ENCODE measurements around the gene WDFY4.

Gene WDFY4

GRCh38 chr10:48780341-48780740 lies 95.7 kb downstream of the WDFY4 start:
- Histone ChIP-seq H3K4me2 (ENCODE audit: low read length) (no peak overlapping the region), H3K4me3 (ENCODE audit: low read length) (no peak overlapping the region), H3K27me3 (ENCODE audit: control insufficient read depth, insufficient read depth, low read length) (peaks cover 19% of the 10 kb centered on the region), H3K9me3 (replicated peaks; ENCODE audit: low read length) (no peaks in the 10 kb centered on the region), H3K9ac (ENCODE audit: low read depth, low read length) (no peak overlapping the region), H3K4me1 (ENCODE audit: control insufficient read depth, insufficient read depth, low read length) (no peaks in the 10 kb centered on the region), H3K36me3 (ENCODE audit: insufficient read depth, low read length) (no peaks in the 10 kb centered on the region)

DNA sequence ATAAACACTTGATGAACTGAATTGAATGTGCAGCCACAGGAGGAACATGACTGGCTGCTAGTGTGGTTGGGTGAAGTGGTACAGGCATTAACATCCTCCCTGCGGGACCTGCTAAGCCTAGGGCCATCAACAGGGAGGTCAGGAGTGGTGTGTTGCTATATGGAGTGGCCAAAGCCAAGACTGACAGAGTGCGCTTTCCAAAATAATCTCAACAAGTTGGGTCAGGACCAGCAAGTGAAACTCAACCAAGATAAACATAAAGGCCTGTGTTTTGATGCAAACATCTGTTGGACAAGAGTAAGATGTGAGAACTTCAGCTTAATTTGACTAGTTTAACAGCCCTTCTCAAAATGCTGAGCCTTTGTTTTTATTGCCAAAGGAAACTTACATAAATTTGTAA lies 97.7 kb downstream of the WDFY4 start:
- Histone ChIP-seq H3K36me3 (ENCODE audit: insufficient read depth, low read length) (no peaks in the 10 kb centered on the region), H3K4me2 (ENCODE audit: low read length) (no peak overlapping the region), H3K4me1 (ENCODE audit: control insufficient read depth, insufficient read depth, low read length) (no peaks in the 10 kb centered on the region), H3K27me3 (ENCODE audit: control insufficient read depth, insufficient read depth, low read length) (peaks cover 15% of the 10 kb centered on the region), H3K9me3 (replicated peaks; ENCODE audit: low read length) (no peaks in the 10 kb centered on the region), H3K9ac (ENCODE audit: low read depth, low read length) (no peak overlapping the region), H3K4me3 (ENCODE audit: low read length) (no peak overlapping the region)

- no peak overlapping the region for H3K9ac ChIP-seq (ENCODE audit: low read depth, low read length)
- H3K4me1 ChIP-seq (ENCODE audit: control insufficient read depth, insufficient read depth, low read length), result no peaks in the 10 kb centered on the region
- H3K27me3 ChIP-seq (ENCODE audit: control insufficient read depth, insufficient read depth, low read length), result peaks cover 16% of the 10 kb centered on the region
- H3K36me3 ChIP-seq (ENCODE audit: insufficient read depth, low read length), result no peaks in the 10 kb centered on the region
- H3K9me3 ChIP-seq (replicated peaks; ENCODE audit: low read length), result no peaks in the 10 kb centered on the region
- no peak overlapping the region for H3K4me3 ChIP-seq (ENCODE audit: low read length)
- no peak overlapping the region for H3K4me2 ChIP-seq (ENCODE audit: low read length)
Measured at GRCh38 chr10:48784031-48784430, 99.4 kb downstream of the WDFY4 start.

DNA sequence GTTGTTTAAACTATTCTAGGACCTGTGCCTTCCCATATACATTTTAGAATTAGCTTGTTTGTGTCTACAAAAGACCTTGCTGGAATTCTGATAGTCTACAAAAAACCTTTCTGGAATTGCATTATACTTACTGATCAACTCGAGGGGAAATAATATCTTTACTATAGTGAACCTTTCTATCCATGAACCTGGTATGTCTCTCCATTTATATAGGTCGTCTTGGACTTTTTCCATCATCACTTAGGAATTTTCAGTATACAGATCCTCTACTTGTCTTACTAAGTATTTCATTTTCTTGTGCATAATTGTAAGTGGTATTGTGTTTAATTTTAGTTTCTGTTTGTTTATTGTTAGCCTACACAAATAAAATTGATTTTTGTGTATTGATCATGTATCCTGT lies 101.1 kb downstream of the WDFY4 start:
- Histone ChIP-seq H3K9ac (ENCODE audit: low read depth, low read length) (no peak overlapping the region), H3K4me3 (ENCODE audit: low read length) (no peak overlapping the region), H3K4me1 (ENCODE audit: control insufficient read depth, insufficient read depth, low read length) (no peaks in the 10 kb centered on the region), H3K4me2 (ENCODE audit: low read length) (no peak overlapping the region), H3K27me3 (ENCODE audit: control insufficient read depth, insufficient read depth, low read length) (peaks cover 31% of the 10 kb centered on the region), H3K36me3 (ENCODE audit: insufficient read depth, low read length) (no peaks in the 10 kb centered on the region), H3K9me3 (replicated peaks; ENCODE audit: low read length) (no peaks in the 10 kb centered on the region)

DNA sequence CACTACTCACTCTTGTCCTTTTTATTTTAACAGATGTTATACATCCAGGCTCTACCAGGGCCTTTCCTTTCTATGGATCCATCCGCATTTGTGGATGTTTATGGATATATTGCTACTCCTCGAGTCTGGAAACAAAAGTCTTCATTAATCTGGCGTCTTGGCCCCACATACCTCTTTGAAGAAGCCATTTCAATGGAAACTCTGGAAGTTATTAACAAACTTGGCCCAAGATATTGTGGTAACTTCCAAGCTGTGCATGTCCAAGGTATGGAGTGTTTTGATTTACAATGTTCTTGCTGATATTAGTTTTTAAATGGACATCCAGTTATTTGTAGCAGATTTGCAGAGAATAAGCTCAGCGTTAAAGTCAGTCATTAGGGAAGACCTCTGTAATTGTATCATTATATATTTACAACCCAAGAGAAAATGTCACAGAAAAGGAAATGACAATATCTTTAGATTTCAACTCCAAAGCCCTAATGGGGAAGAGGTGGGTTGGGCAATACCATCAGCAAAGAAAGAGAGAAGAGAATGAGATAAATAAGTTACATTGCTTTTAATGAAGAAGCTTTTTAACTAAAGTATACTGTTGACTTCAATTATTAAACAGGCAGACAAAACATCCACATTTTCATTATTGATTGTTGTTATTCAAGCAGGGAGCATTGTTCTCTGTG lies 102.1 kb downstream of the WDFY4 start:
- H3K36me3 ChIP-seq (ENCODE audit: insufficient read depth, low read length), result no peaks in the 10 kb centered on the region
- no peaks in the 10 kb centered on the region for H3K4me1 ChIP-seq (ENCODE audit: control insufficient read depth, insufficient read depth, low read length)
- no peaks in the 10 kb centered on the region for H3K9me3 ChIP-seq (replicated peaks; ENCODE audit: low read length)
- H3K4me3 ChIP-seq (ENCODE audit: low read length), result no peak overlapping the region
- H3K4me2 ChIP-seq (ENCODE audit: low read length), result no peak overlapping the region
- no peak overlapping the region for H3K9ac ChIP-seq (ENCODE audit: low read depth, low read length)
- peaks cover 31% of the 10 kb centered on the region for H3K27me3 ChIP-seq (ENCODE audit: control insufficient read depth, insufficient read depth, low read length)

DNA sequence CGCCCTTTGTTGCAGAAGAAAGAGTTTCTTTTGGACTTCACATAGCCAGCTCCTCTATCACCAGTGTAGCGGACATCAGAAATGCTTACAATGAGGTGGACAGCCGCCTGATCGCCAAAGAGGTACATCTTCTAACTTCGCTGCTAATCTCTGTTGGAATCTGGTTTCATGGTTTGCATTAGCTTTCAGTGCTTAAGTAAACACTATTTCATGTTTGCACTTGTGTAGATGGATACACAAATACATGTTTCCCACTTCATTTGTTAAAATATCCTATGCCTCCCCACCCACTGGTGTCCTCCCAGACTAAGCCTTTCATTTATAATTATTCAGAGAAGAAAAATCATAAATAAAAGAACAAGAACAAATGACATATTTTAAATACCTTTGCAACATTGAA lies 103.9 kb downstream of the WDFY4 start:
- no peaks in the 10 kb centered on the region for H3K36me3 ChIP-seq (ENCODE audit: insufficient read depth, low read length)
- no peak overlapping the region for H3K4me3 ChIP-seq (ENCODE audit: low read length)
- H3K4me1 ChIP-seq (ENCODE audit: control insufficient read depth, insufficient read depth, low read length), result no peaks in the 10 kb centered on the region
- no peaks in the 10 kb centered on the region for H3K9me3 ChIP-seq (replicated peaks; ENCODE audit: low read length)
- H3K4me2 ChIP-seq (ENCODE audit: low read length), result no peak overlapping the region
- no peak overlapping the region for H3K9ac ChIP-seq (ENCODE audit: low read depth, low read length)
- peaks cover 21% of the 10 kb centered on the region for H3K27me3 ChIP-seq (ENCODE audit: control insufficient read depth, insufficient read depth, low read length)

DNA sequence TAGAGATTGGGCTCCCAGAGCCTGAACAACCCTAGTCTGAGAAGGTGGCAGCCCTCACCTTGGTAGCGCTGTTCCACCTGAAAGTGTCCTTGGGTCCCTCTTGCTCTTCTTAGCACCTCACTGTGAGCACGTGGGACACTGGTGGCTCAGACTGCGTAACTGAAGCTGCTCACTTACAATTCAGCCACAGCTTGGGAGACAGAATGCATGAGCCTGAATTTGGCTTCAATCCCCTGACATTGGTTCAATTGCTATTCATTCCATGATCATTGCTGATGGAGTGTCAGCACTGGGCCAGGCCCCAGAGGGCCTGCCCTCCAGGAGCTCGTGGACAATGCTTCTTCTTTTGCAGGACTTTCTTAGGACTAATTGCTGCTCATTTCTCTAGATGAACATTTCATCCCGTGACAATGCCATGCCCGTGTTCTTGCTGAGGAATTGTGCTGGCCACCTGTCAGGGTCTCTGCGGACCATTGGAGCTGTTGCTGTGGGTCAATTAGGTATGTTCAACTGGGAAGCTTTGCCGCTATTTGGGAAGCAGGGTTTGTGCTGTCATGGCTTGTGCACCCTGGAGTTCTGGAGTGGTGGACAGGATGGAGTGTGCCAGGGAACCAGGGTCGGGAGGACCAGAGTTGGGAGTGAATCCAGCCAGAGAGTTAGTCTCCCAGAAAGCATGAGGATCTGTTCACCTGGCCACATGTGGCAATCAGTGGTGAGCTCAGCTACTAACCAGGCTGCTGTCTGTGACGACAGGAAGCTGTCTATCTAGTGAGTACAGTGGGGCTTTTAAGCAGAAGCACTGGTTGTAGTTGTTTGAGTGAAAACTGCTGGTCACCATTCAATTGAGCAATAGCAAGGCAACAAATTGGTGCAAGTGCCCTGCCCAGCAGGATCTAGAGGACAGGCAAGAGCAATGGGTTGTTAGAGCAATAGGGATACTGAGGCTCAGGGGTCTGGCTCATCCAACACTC lies 105.1 kb downstream of the WDFY4 start:
- Histone ChIP-seq H3K9ac (ENCODE audit: low read depth, low read length) (no peak overlapping the region), H3K27me3 (ENCODE audit: control insufficient read depth, insufficient read depth, low read length) (peaks cover 26% of the 10 kb centered on the region), H3K9me3 (replicated peaks; ENCODE audit: low read length) (no peaks in the 10 kb centered on the region), H3K4me2 (ENCODE audit: low read length) (no peak overlapping the region), H3K4me1 (ENCODE audit: control insufficient read depth, insufficient read depth, low read length) (no peaks in the 10 kb centered on the region), H3K4me3 (ENCODE audit: low read length) (no peak overlapping the region), H3K36me3 (ENCODE audit: insufficient read depth, low read length) (no peaks in the 10 kb centered on the region)

- no peaks in the 10 kb centered on the region for H3K36me3 ChIP-seq (ENCODE audit: insufficient read depth, low read length)
- H3K4me3 ChIP-seq (ENCODE audit: low read length), result no peak overlapping the region
Measured at GRCh38 chr10:48790457-48791044, 105.9 kb downstream of the WDFY4 start.

DNA sequence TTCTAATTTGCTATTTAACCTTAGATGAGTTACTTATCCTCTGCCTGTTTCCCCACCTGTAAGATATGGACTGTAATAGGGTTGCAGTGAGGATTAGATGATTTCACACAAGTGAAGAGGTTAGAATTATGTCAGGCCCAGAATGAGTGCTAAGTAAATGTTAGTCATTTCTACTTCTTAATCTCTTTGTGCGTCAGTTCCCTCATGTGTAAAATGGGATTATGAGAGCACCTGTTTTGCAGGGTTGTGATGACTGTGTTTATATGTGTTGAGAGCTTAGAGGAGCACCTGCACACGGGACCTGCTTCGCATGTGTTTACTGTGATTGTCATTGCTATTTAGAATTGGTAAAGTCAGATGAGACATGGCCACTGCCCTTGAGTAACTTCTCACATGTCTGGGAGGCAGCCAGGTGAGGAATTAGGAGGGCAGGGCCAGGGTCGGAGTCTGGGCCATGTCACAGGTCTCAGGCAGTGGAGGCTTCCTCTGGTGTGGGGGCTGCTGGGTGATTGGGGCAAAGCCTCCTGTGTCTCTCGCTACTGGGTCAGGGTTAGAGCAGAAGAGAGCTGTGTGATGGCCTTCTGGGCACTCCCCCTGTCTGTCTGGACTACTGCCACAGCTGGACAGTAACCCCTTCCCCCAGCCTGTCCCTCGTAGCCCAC lies 106.7 kb downstream of the WDFY4 start:
- no peak overlapping the region for H3K9ac ChIP-seq (ENCODE audit: low read depth, low read length)
- H3K36me3 ChIP-seq (ENCODE audit: insufficient read depth, low read length), result no peaks in the 10 kb centered on the region
- H3K9me3 ChIP-seq (replicated peaks; ENCODE audit: low read length), result no peaks in the 10 kb centered on the region
- peaks cover 23% of the 10 kb centered on the region for H3K27me3 ChIP-seq (ENCODE audit: control insufficient read depth, insufficient read depth, low read length)
- no peak overlapping the region for H3K4me3 ChIP-seq (ENCODE audit: low read length)
- no peaks in the 10 kb centered on the region for H3K4me1 ChIP-seq (ENCODE audit: control insufficient read depth, insufficient read depth, low read length)
- H3K4me2 ChIP-seq (ENCODE audit: low read length), result no peak overlapping the region

More at GRCh38 chr10:48790457-48791044, 105.9 kb downstream of the WDFY4 start:
- Histone ChIP-seq H3K4me2 (ENCODE audit: low read length) (no peak overlapping the region), H3K9ac (ENCODE audit: low read depth, low read length) (no peak overlapping the region), H3K4me1 (ENCODE audit: control insufficient read depth, insufficient read depth, low read length) (no peaks in the 10 kb centered on the region), H3K9me3 (replicated peaks; ENCODE audit: low read length) (no peaks in the 10 kb centered on the region), H3K27me3 (ENCODE audit: control insufficient read depth, insufficient read depth, low read length) (peaks cover 25% of the 10 kb centered on the region)

GRCh38 chr10:48792121-48792520 lies 107.4 kb downstream of the WDFY4 start:
- Histone ChIP-seq H3K9me3 (replicated peaks; ENCODE audit: low read length) (no peaks in the 10 kb centered on the region), H3K4me3 (ENCODE audit: low read length) (no peak overlapping the region), H3K4me2 (ENCODE audit: low read length) (no peak overlapping the region), H3K4me1 (ENCODE audit: control insufficient read depth, insufficient read depth, low read length) (no peaks in the 10 kb centered on the region), H3K9ac (ENCODE audit: low read depth, low read length) (no peak overlapping the region), H3K27me3 (ENCODE audit: control insufficient read depth, insufficient read depth, low read length) (peaks cover 23% of the 10 kb centered on the region), H3K36me3 (ENCODE audit: insufficient read depth, low read length) (no peaks in the 10 kb centered on the region)

DNA sequence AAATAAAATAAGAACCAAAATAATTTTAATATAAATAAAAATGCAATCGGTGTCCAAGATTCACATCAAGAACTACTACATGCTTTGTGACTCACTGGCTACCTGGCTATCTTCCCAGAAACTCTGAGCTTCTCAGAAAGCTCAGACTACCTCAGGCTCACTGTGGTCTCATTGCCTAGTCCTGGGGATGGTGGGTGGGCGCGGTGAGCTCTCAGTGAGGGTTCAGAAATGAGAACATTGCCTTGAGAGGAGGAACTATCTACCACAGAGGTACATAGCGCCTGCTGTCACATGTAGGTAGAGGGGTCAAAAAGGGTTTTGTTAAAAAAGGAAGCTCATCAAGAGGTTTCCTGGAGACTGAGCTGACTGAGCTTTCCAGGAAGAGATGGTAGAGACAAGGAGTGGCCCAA lies 108.0 kb downstream of the WDFY4 start:
- no peaks in the 10 kb centered on the region for H3K4me1 ChIP-seq (ENCODE audit: control insufficient read depth, insufficient read depth, low read length)
- no peak overlapping the region for H3K9ac ChIP-seq (ENCODE audit: low read depth, low read length)
- H3K4me2 ChIP-seq (ENCODE audit: low read length), result no peak overlapping the region
- no peaks in the 10 kb centered on the region for H3K9me3 ChIP-seq (replicated peaks; ENCODE audit: low read length)
- H3K36me3 ChIP-seq (ENCODE audit: insufficient read depth, low read length), result no peaks in the 10 kb centered on the region
- H3K4me3 ChIP-seq (ENCODE audit: low read length), result no peak overlapping the region
- H3K27me3 ChIP-seq (ENCODE audit: control insufficient read depth, insufficient read depth, low read length), result peaks cover 20% of the 10 kb centered on the region

All from skeletal muscle satellite cell (primary cell).